ENCODE data around the gene COPS7A.
"Not testable (repeated sequence)": the region's sequence is repeated elsewhere in the genome, so short reads cannot be mapped to it uniquely, and the experiment has no call there.

The COPS7A gene

GRCh38 chr12:6735448-6736191, 11.8 kb downstream of the COPS7A start:
- peak; percentile 67 for DNase-seq (ENCODE audit: low spot score)
- in situ Hi-C loops (cut with MboI; ENCODE audit: low pct_unique_long_range_greater_than_20kb, low sequenced_read_pairs, unreplicated experiment) = no loop called here
- TF ChIP-seq, protein P1, sequence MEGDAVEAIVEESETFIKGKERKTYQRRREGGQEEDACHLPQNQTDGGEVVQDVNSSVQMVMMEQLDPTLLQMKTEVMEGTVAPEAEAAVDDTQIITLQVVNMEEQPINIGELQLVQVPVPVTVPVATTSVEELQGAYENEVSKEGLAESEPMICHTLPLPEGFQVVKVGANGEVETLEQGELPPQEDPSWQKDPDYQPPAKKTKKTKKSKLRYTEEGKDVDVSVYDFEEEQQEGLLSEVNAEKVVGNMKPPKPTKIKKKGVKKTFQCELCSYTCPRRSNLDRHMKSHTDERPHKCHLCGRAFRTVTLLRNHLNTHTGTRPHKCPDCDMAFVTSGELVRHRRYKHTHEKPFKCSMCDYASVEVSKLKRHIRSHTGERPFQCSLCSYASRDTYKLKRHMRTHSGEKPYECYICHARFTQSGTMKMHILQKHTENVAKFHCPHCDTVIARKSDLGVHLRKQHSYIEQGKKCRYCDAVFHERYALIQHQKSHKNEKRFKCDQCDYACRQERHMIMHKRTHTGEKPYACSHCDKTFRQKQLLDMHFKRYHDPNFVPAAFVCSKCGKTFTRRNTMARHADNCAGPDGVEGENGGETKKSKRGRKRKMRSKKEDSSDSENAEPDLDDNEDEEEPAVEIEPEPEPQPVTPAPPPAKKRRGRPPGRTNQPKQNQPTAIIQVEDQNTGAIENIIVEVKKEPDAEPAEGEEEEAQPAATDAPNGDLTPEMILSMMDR (IDR thresholded peaks at IDR 0.05; ENCODE audit: extremely low read depth, insufficient read depth, missing control alignments) = peak; percentile 68

DNA sequence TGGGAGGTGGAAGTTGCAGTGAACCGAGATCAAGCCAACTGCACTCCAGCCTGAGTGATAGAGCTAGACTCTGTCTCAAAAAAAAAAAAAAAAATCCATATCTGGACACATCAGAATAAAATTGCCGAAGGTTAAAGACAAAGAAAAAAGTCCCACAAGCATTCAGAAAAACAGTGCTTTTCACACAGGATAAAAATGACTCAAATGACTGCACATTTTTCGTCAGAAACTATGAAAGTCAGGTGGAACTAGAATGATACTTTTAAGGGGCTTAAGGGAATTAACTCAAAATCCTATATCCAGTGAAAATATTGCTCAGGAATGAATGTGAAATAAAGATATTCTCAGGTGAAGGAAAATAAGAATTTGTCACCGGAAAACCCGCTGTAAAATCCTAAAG, 12.9 kb downstream of the COPS7A start:
- in situ Hi-C loops (cut with MboI; ENCODE audit: low pct_unique_long_range_greater_than_20kb, low sequenced_read_pairs, unreplicated experiment) = no loop called here
- no peak for DNase-seq (ENCODE audit: low spot score)
- TF ChIP-seq, protein P1 (IDR thresholded peaks at IDR 0.05; ENCODE audit: extremely low read depth, insufficient read depth, missing control alignments) = no peak

DNA sequence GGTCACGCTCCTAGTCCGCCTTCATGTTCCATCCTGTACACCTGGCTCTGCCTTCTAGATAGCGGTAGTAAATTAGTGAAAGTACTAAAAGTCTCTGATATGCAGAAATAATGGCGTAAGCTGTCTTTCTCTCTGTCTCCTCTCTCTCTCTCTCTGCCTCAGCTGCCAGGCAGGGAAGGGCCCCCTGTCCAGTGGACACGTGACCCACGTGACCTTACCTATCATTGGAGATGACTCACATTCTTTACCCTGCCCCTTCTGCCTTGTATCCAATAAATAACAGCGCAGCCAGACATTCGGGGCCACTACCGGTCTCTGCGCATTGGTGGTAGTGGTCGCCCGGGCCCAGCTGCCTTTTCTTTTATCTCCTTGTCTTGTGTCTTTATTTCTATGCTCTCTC, 18.2 kb downstream of the COPS7A start:
- DNase-seq (ENCODE audit: low spot score); in situ Hi-C loops (cut with MboI; ENCODE audit: low pct_unique_long_range_greater_than_20kb, low sequenced_read_pairs, unreplicated experiment): not testable (repeated sequence)

DNA sequence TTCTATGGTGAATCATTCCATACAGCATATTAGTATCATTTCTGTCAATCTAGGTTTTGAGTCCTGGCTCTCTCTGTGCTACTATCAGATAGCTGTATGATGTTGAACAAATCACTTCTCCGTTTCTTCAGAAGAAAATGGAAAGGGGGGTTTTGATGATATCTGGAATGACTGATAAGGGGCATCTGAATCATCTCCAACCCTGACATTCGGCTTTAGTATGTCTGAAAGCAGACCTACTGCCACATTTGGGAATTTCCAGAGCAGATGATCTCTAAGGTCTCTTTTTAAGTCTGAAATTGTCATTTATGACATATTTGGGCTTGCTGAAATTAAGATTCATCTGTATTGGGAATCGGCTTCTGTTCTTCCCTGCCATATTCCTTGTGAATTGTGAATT, 19.0 kb downstream of the COPS7A start:
- TF ChIP-seq, protein P1 (IDR thresholded peaks at IDR 0.05; ENCODE audit: extremely low read depth, insufficient read depth, missing control alignments) = no peak
- in situ Hi-C loops (cut with MboI; ENCODE audit: low pct_unique_long_range_greater_than_20kb, low sequenced_read_pairs, unreplicated experiment) = no loop called here
- DNase-seq (ENCODE audit: low spot score) = no peak

DNA sequence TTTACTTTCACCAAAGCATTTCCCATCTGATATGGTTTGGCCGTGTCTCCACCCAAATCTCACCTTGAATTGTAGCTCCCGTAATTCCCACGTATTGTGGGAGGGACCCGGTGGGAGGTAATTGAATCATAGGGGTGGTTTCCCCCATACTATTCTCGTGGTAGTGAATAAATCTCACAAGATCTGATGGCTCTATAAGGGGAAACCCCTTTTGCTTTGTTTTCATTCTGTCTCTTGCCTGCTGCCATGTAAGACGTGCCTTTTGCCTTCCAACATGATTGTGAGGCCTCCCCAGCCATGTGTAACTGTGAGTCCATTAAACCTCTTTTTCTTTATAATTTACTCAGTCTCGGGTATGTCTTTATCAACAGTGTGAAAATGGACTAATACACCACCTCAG, 19.5 kb downstream of the COPS7A start:
- DNase-seq (ENCODE audit: low spot score); in situ Hi-C loops (cut with MboI; ENCODE audit: low pct_unique_long_range_greater_than_20kb, low sequenced_read_pairs, unreplicated experiment): not testable (repeated sequence)

DNA sequence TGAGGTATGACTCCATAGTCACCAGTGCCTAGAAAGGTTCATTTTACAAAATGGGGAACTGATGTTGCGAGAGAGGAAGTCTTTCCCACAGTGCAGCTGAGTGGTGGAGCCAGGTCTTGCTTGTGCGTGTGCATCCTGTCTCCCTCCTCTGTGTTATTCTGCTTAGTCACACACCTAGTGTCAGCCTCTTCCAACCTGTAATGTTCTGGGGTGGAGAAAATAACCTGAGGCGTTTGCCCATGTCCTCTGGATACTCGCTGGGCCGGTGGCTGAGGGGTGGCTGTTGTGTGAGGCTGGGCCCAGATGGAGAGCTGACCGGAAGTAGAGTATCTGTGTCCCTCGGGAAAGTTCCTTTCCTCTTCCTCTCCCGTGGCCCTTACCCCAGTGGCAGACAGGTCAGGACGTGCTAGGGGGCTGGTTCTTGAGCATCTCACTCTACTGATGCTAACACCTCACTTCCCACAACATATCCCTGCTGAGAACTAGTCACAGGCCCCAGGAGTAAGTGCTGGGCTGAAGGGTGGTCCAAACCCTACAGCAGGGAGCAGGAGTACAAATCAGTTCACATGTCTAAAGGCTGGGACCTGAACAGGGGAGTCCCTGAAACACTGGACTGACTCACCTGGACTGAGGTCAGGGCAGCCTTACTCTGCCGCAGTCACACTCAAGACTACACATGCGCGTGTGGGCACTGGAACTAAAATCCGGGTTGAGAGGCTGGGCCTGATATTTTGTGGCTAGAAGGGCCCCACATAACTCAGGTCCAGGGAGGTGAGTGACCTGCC, 22.1 kb downstream of the COPS7A start:
- in situ Hi-C loops (cut with MboI; ENCODE audit: low pct_unique_long_range_greater_than_20kb, low sequenced_read_pairs, unreplicated experiment) = no loop called here
- peak; percentile 35 for DNase-seq (ENCODE audit: low spot score)

DNA sequence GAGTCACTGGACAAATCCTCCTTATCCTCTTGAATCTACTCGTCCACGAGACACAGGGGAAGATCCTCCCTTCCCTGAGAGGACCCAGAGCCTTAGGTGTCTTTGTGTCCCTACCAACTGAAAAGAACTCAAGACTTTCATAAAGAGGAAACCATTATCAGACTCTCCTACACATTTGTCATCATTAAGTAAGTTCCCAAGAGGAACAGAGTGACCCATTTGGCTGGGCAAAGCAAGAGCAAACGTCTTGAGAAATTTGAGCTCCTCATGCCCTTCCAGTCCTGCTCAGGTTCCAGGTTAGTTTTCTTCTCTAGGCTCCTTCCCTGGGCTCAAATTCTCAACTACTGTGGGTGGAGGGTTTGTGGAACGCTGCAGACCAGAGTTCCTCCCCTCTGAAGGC, 23.4 kb downstream of the COPS7A start:
- in situ Hi-C loops (cut with MboI; ENCODE audit: low pct_unique_long_range_greater_than_20kb, low sequenced_read_pairs, unreplicated experiment) = no loop called here
- TF ChIP-seq, protein P1 (IDR thresholded peaks at IDR 0.05; ENCODE audit: extremely low read depth, insufficient read depth, missing control alignments) = no peak
- DNase-seq (ENCODE audit: low spot score) = no peak

More for the DNA sequence above, 22.1 kb downstream of the COPS7A start:
- TF ChIP-seq, protein P1 (IDR thresholded peaks at IDR 0.05; ENCODE audit: extremely low read depth, insufficient read depth, missing control alignments) = no peak
